GM18511 (cell line): ENCODE measurements around the gene IKZF4.

ENCODE experiments used
- ATAC-seq: cut with Tn5 transposase; IDR thresholded peaks from one replicate; pipeline ENCODE4 v1.9.1; 2021; ENCODE audit warnings: mild to moderate bottlenecking, moderate library complexity; ENCODE audit not compliant: unreplicated experiment

IKZF4 gene

GRCh38 chr12:56081393-56082347 is 60.8 kb downstream of the IKZF4 start:
- ATAC-seq = no peak

GRCh38 chr12:56082382-56082781 is 61.5 kb downstream of the IKZF4 start:
- ATAC-seq = no peak

GRCh38 chr12:56082967-56083366 is 62.1 kb downstream of the IKZF4 start:
- no peak for ATAC-seq

- no peak for ATAC-seq
These were observed 64.2 kb downstream of the IKZF4 start for GRCh38 chr12:56084958-56085543.

- ATAC-seq = no peak
These were observed 65.3 kb downstream of the IKZF4 start for GRCh38 chr12:56086096-56086495.

GRCh38 chr12:56086608-56087007 is 65.8 kb downstream of the IKZF4 start:
- no peak for ATAC-seq

- no peak for ATAC-seq
These were observed 66.4 kb downstream of the IKZF4 start for GRCh38 chr12:56087220-56087619.
